GM19238 (cell line): Measurements from ENCODE around the gene LRRC10.
"Not testable (repeated sequence)": the region's sequence is repeated elsewhere in the genome, so short reads cannot be mapped to it uniquely, and the experiment has no call there.

Experiments
- DNase-seq: peaks from one replicate; pipeline ENCODE4 v3.0.0; 2011; ENCODE audit warnings: low spot score; ENCODE audit not compliant: insufficient read length

Gene LRRC10

GRCh38 chr12:69620077-69620476, 9.4 kb upstream of the LRRC10 start:
- DNase-seq, result no peak

GRCh38 chr12:69619050-69619449, 8.3 kb upstream of the LRRC10 start:
- no peak for DNase-seq

GRCh38 chr12:69616025-69616424, 5.3 kb upstream of the LRRC10 start:
- no peak for DNase-seq

- no peak for DNase-seq
Observed at GRCh38 chr12:69613351-69613750, 2.6 kb upstream of the LRRC10 start.

DNA sequence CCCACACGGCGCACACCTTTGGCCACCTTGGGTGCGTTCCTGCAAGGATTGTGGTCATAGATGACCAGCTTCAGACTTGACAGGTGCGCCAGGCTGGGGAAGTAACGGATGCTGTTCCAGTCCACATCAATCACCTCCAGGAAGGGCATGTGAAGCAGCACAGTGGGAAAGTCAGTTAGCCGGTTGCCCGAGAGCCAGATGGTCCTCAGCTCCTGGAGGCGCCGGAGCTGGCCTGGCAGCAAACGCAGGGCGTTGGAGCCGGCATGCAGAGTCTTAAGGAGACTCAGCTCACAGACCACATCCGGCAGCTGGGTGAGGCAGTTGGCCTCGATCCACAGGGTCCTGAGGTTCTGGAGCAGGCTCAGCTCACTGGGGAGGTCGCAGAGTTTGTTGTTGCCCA, 581 bp downstream of the LRRC10 start:
- DNase-seq, result no peak

DNA sequence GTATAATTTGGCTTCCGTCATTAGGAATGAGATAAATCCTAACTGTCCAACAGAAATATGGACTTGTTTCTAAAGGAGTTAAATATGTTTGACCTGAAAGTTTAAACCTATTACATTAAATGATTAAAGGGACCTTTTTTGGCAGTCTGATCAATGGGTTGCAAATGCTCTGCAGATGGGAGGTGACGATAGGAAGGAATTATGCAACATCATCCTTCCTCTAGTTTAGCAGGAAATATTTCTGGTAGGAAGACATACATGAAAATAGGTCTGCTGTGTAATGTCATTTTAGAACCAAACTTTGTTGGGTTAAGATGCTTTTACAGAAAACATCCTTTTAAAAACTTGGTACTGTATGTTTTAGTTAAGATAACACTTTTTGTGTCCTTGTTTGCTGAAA, 2.6 kb downstream of the LRRC10 start:
- DNase-seq, result no peak

DNA sequence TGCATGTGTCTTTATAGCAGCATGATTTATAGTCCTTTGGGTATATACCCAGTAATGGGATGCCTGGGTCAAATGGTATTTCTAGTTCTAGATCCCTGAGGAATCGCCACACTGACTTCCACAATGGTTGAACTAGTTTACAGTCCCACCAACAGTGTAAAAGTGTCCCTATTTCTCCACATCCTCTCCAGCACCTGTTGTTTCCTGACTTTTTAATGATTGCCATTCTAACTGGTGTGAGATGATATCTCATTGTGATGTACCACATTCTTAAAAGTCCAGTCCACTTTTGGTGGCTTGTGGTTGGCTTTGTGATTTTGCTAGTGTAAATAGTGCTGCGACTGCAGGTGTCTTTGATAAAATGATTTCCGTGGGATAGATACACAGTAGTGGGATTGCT, 6.4 kb downstream of the LRRC10 start:
- DNase-seq, result not testable (repeated sequence)

GRCh38 chr12:69603556-69603955, 7.2 kb downstream of the LRRC10 start:
- DNase-seq, result not testable (repeated sequence)

- no peak for DNase-seq
Observed at GRCh38 chr12:69602954-69603353, 7.8 kb downstream of the LRRC10 start.

- no peak for DNase-seq
Observed at GRCh38 chr12:69601962-69602685, 8.6 kb downstream of the LRRC10 start.

DNA sequence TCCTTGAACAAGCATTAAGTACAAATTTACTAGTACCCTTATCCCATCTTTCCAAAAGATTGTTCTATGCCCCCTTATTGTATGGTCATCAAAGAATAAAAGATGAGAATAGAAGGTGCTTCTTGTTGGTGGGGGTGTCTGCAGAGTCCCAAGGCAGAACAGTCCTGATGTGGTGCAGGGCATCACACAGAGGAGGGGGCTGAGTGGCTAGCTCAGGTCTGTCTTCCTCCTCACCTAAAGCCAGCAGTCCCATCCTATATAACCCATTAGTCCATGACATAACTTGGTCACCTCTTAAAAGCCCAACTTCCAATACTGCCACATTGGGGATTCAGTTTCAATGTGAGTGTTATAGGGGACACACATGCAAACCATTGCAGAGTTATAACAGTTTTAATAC, 9.9 kb downstream of the LRRC10 start:
- no peak for DNase-seq

DNA sequence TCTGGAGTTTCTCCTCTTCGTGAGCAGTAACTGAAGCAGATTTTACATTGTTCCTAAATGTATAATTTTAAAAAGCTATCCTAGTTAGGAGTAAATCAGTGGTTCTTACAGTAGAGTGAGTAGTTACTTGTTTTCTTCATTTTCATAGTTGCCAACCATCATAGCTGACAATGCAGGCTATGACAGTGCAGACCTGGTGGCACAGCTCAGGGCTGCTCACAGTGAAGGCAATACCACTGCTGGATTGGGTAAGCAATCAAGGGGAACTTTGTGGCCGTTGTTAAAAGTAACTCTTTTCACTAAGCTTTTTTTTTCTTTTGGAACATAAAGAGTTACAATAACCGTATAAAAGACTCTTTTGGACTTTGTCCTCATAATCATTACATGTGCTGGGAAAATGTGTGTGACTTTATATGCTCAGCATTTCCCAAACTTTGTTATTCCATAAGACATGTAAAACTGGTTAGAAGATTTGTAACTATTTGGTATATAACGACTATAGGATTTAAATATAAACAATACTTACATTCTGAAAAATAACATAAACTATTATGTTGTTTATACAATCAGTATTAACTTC, 12.4 kb downstream of the LRRC10 start:
- no peak for DNase-seq

GRCh38 chr12:69595689-69596088, 15.0 kb downstream of the LRRC10 start:
- DNase-seq, result no peak

GRCh38 chr12:69589082-69589481, 21.6 kb downstream of the LRRC10 start:
- DNase-seq, result no peak

- DNase-seq, result no peak
Observed at GRCh38 chr12:69588527-69588926, 22.2 kb downstream of the LRRC10 start.

GRCh38 chr12:69585189-69586062, 25.3 kb downstream of the LRRC10 start, which contains the start of gene CCT2:
TSS of gene CCT2 (plus strand) at chr12:69585459. CDS start at chr12:69585522, 63 bp downstream.
- peak; percentile 81 for DNase-seq

DNA sequence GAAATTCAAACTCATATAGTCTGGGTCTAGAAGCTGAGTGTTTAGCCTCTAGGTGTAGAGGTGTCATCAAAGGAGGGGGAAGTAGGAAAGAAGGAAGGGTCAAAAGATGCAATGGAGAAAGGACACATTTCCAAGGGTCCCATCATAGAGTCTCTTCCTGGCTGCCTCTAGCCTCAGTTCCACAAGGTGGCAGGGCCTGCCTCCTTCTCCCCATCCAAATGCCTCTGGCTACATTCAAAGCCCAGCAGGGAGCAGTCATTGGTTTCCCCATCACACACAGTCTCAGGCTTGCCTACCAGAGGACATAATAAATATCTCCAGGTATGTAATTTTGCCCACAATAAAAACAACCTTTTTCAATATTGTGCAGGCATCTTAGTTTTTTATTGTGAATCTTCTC, 27.5 kb downstream of the LRRC10 start:
- no peak for DNase-seq

- DNase-seq, result no peak
Observed at GRCh38 chr12:69580074-69580473, 30.6 kb downstream of the LRRC10 start.

DNA sequence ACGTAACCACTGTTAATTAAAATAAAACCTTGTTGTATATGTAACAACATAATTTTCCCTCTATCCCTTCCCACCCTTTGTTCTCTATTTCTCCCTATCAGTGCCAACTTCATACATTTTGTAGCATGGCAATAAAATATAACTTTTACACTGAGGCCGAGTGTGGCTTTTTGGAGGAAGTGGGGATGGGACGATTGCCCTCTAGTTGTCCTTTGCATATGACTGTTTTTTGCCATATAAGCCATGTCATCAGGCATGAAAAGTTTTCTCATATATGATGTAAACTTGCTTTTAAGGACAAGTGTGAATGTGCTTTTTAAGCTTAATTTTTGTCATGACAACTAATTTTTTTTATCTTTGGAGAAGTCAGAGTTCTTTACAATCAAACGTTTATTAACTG, 31.7 kb downstream of the LRRC10 start:
- no peak for DNase-seq

DNA sequence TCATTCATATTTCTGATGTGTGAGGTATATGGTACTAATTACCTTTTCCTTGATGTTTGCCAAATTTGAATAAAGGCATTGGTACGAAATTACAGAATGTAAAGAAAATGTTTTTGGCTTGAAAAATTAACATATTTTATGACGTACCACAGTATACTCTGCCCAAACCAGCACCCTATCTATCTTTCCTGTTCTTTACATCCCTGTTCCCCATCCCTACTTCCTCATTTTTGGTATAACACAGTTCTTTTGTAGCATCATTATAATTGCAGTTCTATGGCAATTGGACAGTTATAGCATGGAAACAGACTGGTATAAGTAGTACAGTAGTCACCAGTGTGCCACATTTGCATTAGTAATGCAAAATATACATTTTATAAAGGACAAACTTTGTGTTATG, 32.4 kb downstream of the LRRC10 start:
- DNase-seq, result no peak

GRCh38 chr12:69575346-69575745, 35.4 kb downstream of the LRRC10 start:
- no peak for DNase-seq
